ENCODE measurements around the gene MRPL36. TPM values are rescaled to one million over a fixed set of nuclear protein-coding genes. Genes with fewer than 3 reads are reported as not detected.

The MRPL36 gene
- total RNA-seq, 4 donors from 2014 or later: 37.7 to 63.4 (median 46.7) TPM

GRCh38 chr5:1765141-1765879 is 34.3 kb downstream of the MRPL36 start:
- no peak overlapping the region for H3K27ac ChIP-seq
- H3K27me3 ChIP-seq: peaks cover 92% of the 10 kb centered on the region
- H3K4me3 ChIP-seq: no peak overlapping the region
- WGBS, 2 donors (ENCODE audit: low coverage in 1 of 2): 100% methylated on average over 1 of the region's 15 CpGs
- no peak for ATAC-seq
- TF ChIP-seq POLR2A (IDR thresholded peaks at IDR 0.05) (no peak), EP300 (IDR thresholded peaks at IDR 0.05) (no peak), CTCF (IDR thresholded peaks at IDR 0.05) (no peak), POLR2AphosphoS5 (IDR thresholded peaks at IDR 0.05) (no peak)
- no peaks in the 10 kb centered on the region for H3K4me1 ChIP-seq
- no peaks in the 10 kb centered on the region for H3K9me3 ChIP-seq
- no peaks in the 10 kb centered on the region for H3K36me3 ChIP-seq

- Histone ChIP-seq H3K27me3 (peaks cover 84% of the 10 kb centered on the region), H3K4me3 (no peak overlapping the region), H3K9me3 (no peaks in the 10 kb centered on the region), H3K4me1 (no peaks in the 10 kb centered on the region), H3K27ac (no peak overlapping the region), H3K36me3 (no peaks in the 10 kb centered on the region)
- 74 to 82% methylated on average over 7 to 11 of the region's 11 CpGs for WGBS, 2 donors (ENCODE audit: low coverage in 1 of 2)
- TF ChIP-seq CTCF (IDR thresholded peaks at IDR 0.05) (no peak), EP300 (IDR thresholded peaks at IDR 0.05) (no peak), POLR2AphosphoS5 (IDR thresholded peaks at IDR 0.05) (no peak), POLR2A (IDR thresholded peaks at IDR 0.05) (no peak)
- no peak for ATAC-seq
Measured at GRCh38 chr5:1764606-1764960, 35.1 kb downstream of the MRPL36 start.

DNA sequence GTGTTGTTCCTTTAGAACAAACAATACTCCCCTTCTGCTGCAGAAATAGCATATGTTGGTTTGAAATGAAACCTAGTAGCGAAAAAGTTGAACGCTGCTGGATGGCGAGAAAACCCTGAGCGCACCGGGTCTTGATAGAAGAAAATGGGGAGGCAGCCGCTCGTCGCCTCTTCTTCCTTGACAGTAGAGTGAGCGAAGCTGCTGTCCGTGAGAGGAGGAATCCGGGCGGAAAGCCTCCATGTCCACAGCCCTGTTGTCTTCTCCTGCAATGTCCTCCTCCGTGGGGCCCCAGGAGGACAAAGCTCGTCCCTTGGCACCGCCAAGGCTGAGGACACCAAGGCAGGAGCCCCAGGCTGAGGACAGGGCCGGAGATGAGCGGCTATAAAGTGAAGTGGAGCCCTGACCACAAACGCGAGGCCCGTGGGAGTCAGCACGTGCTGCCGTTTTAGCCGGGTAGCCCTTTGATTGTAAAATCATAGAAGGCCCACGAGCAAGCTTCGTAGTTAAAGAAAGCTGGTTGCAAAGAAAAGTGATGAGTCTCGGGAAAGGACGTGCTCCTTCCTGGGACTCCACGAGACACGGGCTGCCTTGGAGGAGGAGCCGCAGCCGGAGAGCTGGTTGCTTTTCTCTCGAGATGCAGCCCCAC is 35.6 kb downstream of the MRPL36 start:
- WGBS, 2 donors (ENCODE audit: low coverage in 1 of 2): 73 to 76% methylated on average over 13 to 14 of the region's 32 CpGs
- no peak for ATAC-seq
- Histone ChIP-seq H3K4me1 (no peaks in the 10 kb centered on the region), H3K4me3 (no peak overlapping the region), H3K27me3 (peaks cover 80% of the 10 kb centered on the region), H3K27ac (no peak overlapping the region), H3K36me3 (no peaks in the 10 kb centered on the region), H3K9me3 (no peaks in the 10 kb centered on the region)
- TF ChIP-seq CTCF (IDR thresholded peaks at IDR 0.05): no peak
- no peak for TF ChIP-seq POLR2AphosphoS5 (IDR thresholded peaks at IDR 0.05)
- TF ChIP-seq EP300 (IDR thresholded peaks at IDR 0.05): no peak

GRCh38 chr5:1763548-1763911 is 36.1 kb downstream of the MRPL36 start:
- no peak overlapping the region for H3K4me3 ChIP-seq
- H3K4me1 ChIP-seq: no peaks in the 10 kb centered on the region
- H3K27ac ChIP-seq: no peak overlapping the region
- no peak for TF ChIP-seq POLR2A (IDR thresholded peaks at IDR 0.05)
- no peak for TF ChIP-seq EP300 (IDR thresholded peaks at IDR 0.05)
- TF ChIP-seq POLR2AphosphoS5 (IDR thresholded peaks at IDR 0.05): no peak
- TF ChIP-seq CTCF (IDR thresholded peaks at IDR 0.05): peak in 3 of 4 experiments; percentile 8 to 57 (median 36)
- WGBS, 2 donors (ENCODE audit: low coverage in 1 of 2): 12 to 17% methylated on average over 2 to 5 of the region's 15 CpGs
- ATAC-seq: no peak
- H3K27me3 ChIP-seq: peaks cover 78% of the 10 kb centered on the region
- no peaks in the 10 kb centered on the region for H3K36me3 ChIP-seq
- no peaks in the 10 kb centered on the region for H3K9me3 ChIP-seq

All from gastroesophageal sphincter (tissue), 4 donors.